GM23248 (cell line): ENCODE measurements around the gene MMP12. TPM values are rescaled to one million over a fixed set of nuclear protein-coding genes. Genes with fewer than 3 reads are reported as not detected.

ENCODE experiments used
- DNase-seq: peaks from one replicate; pipeline ENCODE4 v3.0.0-alpha.2; 2015
- H2AFZ ChIP-seq: fragments of 200-600 bp; sonication (generic); 2 replicates; pipeline ENCODE4 v1.6.1; 2016; ENCODE audit warnings: antibody characterized with exemption
- H3F3A ChIP-seq: fragments of 200-600 bp; sonication (generic); 2 replicates; pipeline ENCODE4 v1.6.1; 2016; ENCODE audit warnings: mild to moderate bottlenecking, antibody characterized with exemption, mixed run types; ENCODE audit not compliant: insufficient read depth
- H3K27ac ChIP-seq: fragments of 200-600 bp; sonication (generic); 2 replicates; pipeline ENCODE4 v1.5.1; 2016; ENCODE audit warnings: mild to moderate bottlenecking
- H3K27me3 ChIP-seq: fragments of 200-600 bp; sonication (generic); replicated peaks from 2 replicates; pipeline ENCODE4 v1.6.1; 2016; ENCODE audit warnings: mild to moderate bottlenecking; ENCODE audit not compliant: insufficient read depth
- H3K36me3 ChIP-seq: fragments of 200-600 bp; sonication (generic); 2 replicates; pipeline ENCODE4 v1.6.1; 2016; ENCODE audit warnings: low read depth, mild to moderate bottlenecking
- H3K4me1 ChIP-seq: fragments of 200-600 bp; sonication (generic); 2 replicates; pipeline ENCODE4 v1.6.1; 2016; ENCODE audit warnings: mild to moderate bottlenecking; ENCODE audit not compliant: insufficient read depth
- H3K4me2 ChIP-seq: fragments of 200-600 bp; sonication (generic); one replicate; pipeline ENCODE4 v1.6.1; 2016; ENCODE audit warnings: mild to moderate bottlenecking; ENCODE audit not compliant: unreplicated experiment
- H3K4me3 ChIP-seq: fragments of 200-600 bp; sonication (generic); 2 replicates; pipeline ENCODE4 v1.5.1; 2016; ENCODE audit warnings: mild to moderate bottlenecking
- H3K79me2 ChIP-seq: fragments of 200-600 bp; sonication (generic); 2 replicates; pipeline ENCODE4 v1.6.1; 2016; ENCODE audit warnings: mild to moderate bottlenecking; ENCODE audit not compliant: insufficient read depth
- H3K9ac ChIP-seq: fragments of 200-600 bp; sonication (generic); 2 replicates; pipeline ENCODE4 v1.6.1; 2016; ENCODE audit warnings: mild to moderate bottlenecking
- H3K9me2 ChIP-seq: fragments of 200-600 bp; sonication (generic); 2 replicates; pipeline ENCODE4 v1.6.1; 2016; ENCODE audit warnings: mixed run types, mild to moderate bottlenecking, moderate library complexity; ENCODE audit not compliant: insufficient read depth
- H3K9me3 ChIP-seq: fragments of 200-600 bp; sonication (generic); one replicate; pipeline ENCODE4 v1.6.1; 2017; ENCODE audit warnings: low read depth
- H4K20me1 ChIP-seq: fragments of 200-600 bp; sonication (generic); 2 replicates; pipeline ENCODE4 v1.6.0; 2016; ENCODE audit not compliant: insufficient read depth
- EZH2 ChIP-seq: fragments of 200-600 bp; sonication (generic); IDR thresholded peaks from 2 replicates; pipeline ENCODE4 v1.6.1; 2018; ENCODE audit warnings: antibody characterized with exemption, mild to moderate bottlenecking; ENCODE audit not compliant: insufficient read depth, poor library complexity, severe bottlenecking
- EZH2phosphoT487 ChIP-seq: fragments of 200-600 bp; sonication (generic); IDR thresholded peaks from 2 replicates; pipeline ENCODE4 v1.6.1; 2018; ENCODE audit warnings: antibody characterized with exemption, moderate library complexity, mild to moderate bottlenecking, low read depth; ENCODE audit not compliant: insufficient read depth
- WGBS, 2 experiments: methylation state at CpG; one replicate each; pipeline ENCODE4 v1.1.6; 2015 to 2017; ENCODE audit warnings: low lambda C conversion rate in 2 of 2, low coverage in 1 of 2; ENCODE audit errors: missing lambda C conversion rate in 2 of 2; 5-methylcytosine and 5-hydroxymethylcytosine counted together
- in situ Hi-C: fragments of 300-500 bp; cut with MboI; formaldehyde crosslinking; loops from 2 replicates; pipeline ENCODE4 v1.15.0; 2020
- polyA plus RNA-seq: library from polyadenylated mRNA; unstranded; fragments of >200 nt; fragmentation: Nextera tagmentation; extraction: Ambion mirVana; gene quantifications from 2 replicates; pipeline ENCODE4 v1.2.1, GENCODE V29; 2016
- total RNA-seq: library from RNA; depleted of rRNA; stranded (reverse); fragments of >200 nt; shearing (Covaris generic); gene quantifications from 2 replicates; pipeline ENCODE4 v1.2.3, GENCODE V29; 2014; rRNA removed

The MMP12 gene
- total RNA-seq (0.51 and 0.76 TPM in 2 replicates), polyA plus RNA-seq (0.19 and 0.41 TPM in 2 replicates)

DNA sequence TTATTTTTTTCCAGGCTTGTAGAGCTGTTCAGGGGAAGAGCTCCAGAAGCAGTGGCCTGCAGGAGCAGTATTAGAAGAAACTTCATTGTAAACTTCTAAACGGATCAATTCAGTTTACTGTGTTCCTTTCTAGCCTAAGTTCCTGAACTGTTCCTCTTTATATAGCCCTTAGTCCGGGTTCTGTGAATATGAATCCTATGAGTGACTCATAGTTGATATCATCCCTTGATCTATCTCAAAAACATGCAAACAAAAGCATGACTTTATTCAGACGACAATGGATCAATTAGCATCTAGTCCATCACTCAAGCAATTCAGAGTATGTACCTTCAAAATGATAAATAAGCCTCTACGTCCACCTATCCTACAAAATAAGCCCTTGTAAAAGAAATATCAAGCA is at the start of gene MMP12:
MMP12 (minus strand) TSS at position 131 of the 400 bp plus-strand sequence; CDS start at position 86, 45 bp downstream.
- no peaks in the 10 kb centered on the region for H3K79me2 ChIP-seq
- in situ Hi-C loops, result no loop called here
- no peaks in the 10 kb centered on the region for H3K36me3 ChIP-seq
- no peaks in the 10 kb centered on the region for H3K9me2 ChIP-seq
- H3K4me1 ChIP-seq, result peaks cover 9% of the 10 kb centered on the region
- no peak for TF ChIP-seq EZH2phosphoT487
- no peak for TF ChIP-seq EZH2
- no peaks in the 10 kb centered on the region for H4K20me1 ChIP-seq
- no peak within 1 kb of the TSS for H2AFZ ChIP-seq
- H3K9me3 ChIP-seq, result no peaks in the 10 kb centered on the region
- no peak within 1 kb of the TSS for H3K9ac ChIP-seq
- H3K27ac ChIP-seq, result no peak within 1 kb of the TSS
- 34 to 36% methylated on average over 4 of the region's 4 CpGs for WGBS, 2 experiments
- DNase-seq, result peak; percentile 39
- H3K4me3 ChIP-seq, result no peak within 1 kb of the TSS
- no peak within 1 kb of the TSS for H3K4me2 ChIP-seq
- no peaks in the 10 kb centered on the region for H3F3A ChIP-seq
- no peaks in the 10 kb centered on the region for H3K27me3 ChIP-seq

DNA sequence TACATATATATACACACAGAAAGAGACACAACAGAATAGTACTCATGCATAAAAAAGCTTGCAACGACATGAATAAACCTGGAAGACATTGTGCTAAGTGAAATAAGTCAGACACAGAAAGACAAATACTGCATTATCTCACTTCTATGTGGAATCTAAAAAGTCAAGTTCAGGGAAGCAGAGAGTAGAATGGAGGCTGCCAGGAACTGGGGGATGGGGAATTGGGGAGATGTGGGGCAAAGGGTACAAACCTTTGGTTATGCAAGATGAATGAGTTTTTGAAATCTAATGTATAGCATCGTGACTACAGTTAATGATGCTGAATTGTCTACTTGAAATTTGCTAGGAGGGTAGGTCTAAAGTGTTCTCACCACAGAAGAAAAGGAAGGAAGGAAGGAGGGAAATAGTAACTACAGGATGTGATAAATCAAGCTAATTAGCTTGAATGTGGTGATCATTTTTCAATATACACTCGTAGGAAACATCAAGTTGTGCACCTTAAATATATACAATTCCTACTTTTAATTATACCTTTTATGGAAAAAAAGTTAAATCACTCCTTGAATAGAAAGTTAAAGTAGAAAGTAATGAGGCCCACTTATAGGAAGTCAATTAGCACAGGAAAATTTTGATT is 46.9 kb upstream of the MMP12 start:
- no peaks in the 10 kb centered on the region for H3K9me2 ChIP-seq
- in situ Hi-C loops, result no loop called here
- TF ChIP-seq EZH2phosphoT487 (no peak), EZH2 (no peak)
- H3K79me2 ChIP-seq, result no peaks in the 10 kb centered on the region
- H3K27ac ChIP-seq, result no peak overlapping the region
- H3K4me1 ChIP-seq, result no peaks in the 10 kb centered on the region
- H3K27me3 ChIP-seq, result no peaks in the 10 kb centered on the region
- H3F3A ChIP-seq, result no peaks in the 10 kb centered on the region
- H3K4me3 ChIP-seq, result no peak overlapping the region
- no peaks in the 10 kb centered on the region for H3K36me3 ChIP-seq
- H3K9ac ChIP-seq, result no peak overlapping the region
- WGBS, 2 experiments, result 73 to 76% methylated on average over 3 of the region's 3 CpGs
- H4K20me1 ChIP-seq, result no peaks in the 10 kb centered on the region
- H3K4me2 ChIP-seq, result no peak overlapping the region
- H3K9me3 ChIP-seq, result no peaks in the 10 kb centered on the region
- H2AFZ ChIP-seq, result no peak overlapping the region
- DNase-seq, result no peak

DNA sequence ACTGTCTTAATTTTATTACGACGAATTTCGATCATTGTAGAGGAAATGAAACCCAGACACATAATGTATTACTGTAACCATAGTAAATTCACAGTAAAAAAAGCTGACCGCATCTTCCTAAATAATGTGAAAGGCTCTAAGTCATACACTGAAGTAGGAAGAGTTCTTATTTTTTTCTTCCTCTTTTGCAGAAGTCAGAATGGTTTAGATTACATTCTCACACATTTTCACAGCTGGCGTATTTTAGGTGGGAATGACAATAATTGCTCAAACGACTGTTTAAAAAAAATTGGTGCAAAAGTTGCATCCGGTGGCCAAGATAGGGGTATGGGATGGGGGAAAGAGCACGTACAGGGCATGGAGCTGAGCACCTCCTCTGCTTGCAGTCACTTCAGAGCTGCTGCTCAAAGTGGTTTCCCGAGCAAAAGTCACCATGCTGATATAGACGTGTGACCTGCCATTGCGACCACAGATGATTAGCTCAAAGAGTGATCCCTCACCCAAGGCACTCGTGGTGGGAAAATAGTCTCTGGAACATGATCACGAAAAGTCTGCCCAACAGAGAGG is 45.4 kb upstream of the MMP12 start:
- H3K27me3 ChIP-seq, result no peaks in the 10 kb centered on the region
- no peaks in the 10 kb centered on the region for H3K79me2 ChIP-seq
- H4K20me1 ChIP-seq, result no peaks in the 10 kb centered on the region
- no peaks in the 10 kb centered on the region for H3K9me3 ChIP-seq
- no peaks in the 10 kb centered on the region for H3K4me1 ChIP-seq
- H2AFZ ChIP-seq, result 0 out of 2 replicates have a peak overlapping the region, but pooled peaks have one; percentile 14
- H3F3A ChIP-seq, result no peaks in the 10 kb centered on the region
- no peak overlapping the region for H3K4me3 ChIP-seq
- H3K9me2 ChIP-seq, result no peaks in the 10 kb centered on the region
- DNase-seq, result no peak
- no peak overlapping the region for H3K27ac ChIP-seq
- TF ChIP-seq EZH2phosphoT487 (no peak), EZH2 (no peak)
- H3K9ac ChIP-seq, result no peak overlapping the region
- no peak overlapping the region for H3K4me2 ChIP-seq
- 43 to 47% methylated on average over 13 of the region's 13 CpGs for WGBS, 2 experiments
- in situ Hi-C loops, result no loop called here
- no peaks in the 10 kb centered on the region for H3K36me3 ChIP-seq

DNA sequence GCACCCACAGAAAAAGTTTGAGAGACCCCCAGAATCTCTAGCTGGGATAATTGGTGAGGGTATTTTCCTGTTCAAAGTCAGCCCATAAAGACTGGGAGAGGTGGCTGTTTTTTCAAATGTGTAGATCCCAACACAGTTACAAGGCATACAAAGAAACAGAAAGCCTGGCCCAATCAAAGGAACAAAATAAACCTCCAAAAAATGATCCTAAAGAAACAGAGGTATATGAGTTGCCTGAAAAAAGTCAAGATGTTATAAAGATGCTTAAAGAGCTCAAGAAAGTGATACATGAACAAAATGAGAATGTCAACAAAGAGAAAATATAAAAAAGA is 40.2 kb upstream of the MMP12 start:
- no peaks in the 10 kb centered on the region for H3K9me2 ChIP-seq
- H2AFZ ChIP-seq, result no peak overlapping the region
- in situ Hi-C loops, result no loop called here
- H3F3A ChIP-seq, result no peaks in the 10 kb centered on the region
- H3K27me3 ChIP-seq, result no peaks in the 10 kb centered on the region
- no peak overlapping the region for H3K4me3 ChIP-seq
- H3K36me3 ChIP-seq, result no peaks in the 10 kb centered on the region
- no peaks in the 10 kb centered on the region for H4K20me1 ChIP-seq
- no peaks in the 10 kb centered on the region for H3K79me2 ChIP-seq
- no peak overlapping the region for H3K4me2 ChIP-seq
- TF ChIP-seq EZH2, result no peak
- no peaks in the 10 kb centered on the region for H3K4me1 ChIP-seq
- DNase-seq, result no peak
- no peak overlapping the region for H3K27ac ChIP-seq
- H3K9ac ChIP-seq, result no peak overlapping the region
- H3K9me3 ChIP-seq, result no peaks in the 10 kb centered on the region
